Stimulated activated CD8-positive, alpha-beta memory T cell treated with anti-CD3 and anti-CD28 coated beads, Interleukin-4, amount 100 ng/mL, for 1 hour (primary cell): ENCODE measurements around the gene TBC1D23.
"Not testable (repeated sequence)": the region's sequence is repeated elsewhere in the genome, so short reads cannot be mapped to it uniquely, and the experiment has no call there.

Experiments
- DNase-seq, 2 donors: peaks; one replicate each; pipeline ENCODE4 v3.0.0-alpha.2; 2020; ENCODE audit warnings: low read depth in 2 of 2, low spot score in 1 of 2

The TBC1D23 gene

DNA sequence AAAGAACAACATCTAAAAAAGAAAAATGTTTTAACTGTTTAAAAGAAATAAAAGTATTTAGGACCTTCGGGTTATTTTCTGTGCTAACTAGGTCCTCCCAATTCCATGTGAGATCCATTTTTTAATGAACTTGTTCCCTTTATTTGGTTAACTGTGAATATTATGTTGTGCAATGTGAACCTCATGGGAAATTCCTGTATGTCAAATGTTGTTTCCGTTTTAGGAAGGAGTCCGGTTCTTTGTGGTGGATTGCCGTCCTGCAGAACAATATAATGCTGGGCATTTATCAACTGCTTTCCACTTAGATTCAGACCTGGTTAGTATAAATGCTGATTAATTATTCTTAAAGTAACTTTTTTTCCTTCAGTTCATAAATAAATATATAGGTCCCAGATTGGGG, 38.2 kb downstream of the TBC1D23 start:
- DNase-seq, result no peak

- DNase-seq, result no peak
These were observed 45.9 kb downstream of the TBC1D23 start for GRCh38 chr3:100306695-100307094.

- no peak for DNase-seq
These were observed 49.7 kb downstream of the TBC1D23 start for GRCh38 chr3:100310355-100310965.

DNA sequence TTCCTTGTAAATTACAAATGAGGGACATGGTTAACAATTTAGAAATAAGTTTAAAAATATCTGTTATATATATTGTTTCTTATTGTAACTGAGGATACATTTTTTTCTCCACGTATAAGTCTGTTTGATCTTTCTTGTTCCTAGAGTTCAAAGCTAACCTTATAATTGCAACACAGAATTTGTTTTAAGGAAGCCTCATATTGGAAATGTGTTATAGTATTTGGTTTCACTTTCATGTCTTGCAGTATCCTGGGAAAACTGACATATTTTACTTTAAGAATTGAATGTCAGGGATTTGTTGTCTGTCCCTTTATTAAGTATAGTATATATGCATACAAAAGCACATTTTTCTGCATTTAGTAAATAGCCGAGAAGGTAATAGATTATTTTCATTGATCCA, 50.2 kb downstream of the TBC1D23 start:
- no peak for DNase-seq

DNA sequence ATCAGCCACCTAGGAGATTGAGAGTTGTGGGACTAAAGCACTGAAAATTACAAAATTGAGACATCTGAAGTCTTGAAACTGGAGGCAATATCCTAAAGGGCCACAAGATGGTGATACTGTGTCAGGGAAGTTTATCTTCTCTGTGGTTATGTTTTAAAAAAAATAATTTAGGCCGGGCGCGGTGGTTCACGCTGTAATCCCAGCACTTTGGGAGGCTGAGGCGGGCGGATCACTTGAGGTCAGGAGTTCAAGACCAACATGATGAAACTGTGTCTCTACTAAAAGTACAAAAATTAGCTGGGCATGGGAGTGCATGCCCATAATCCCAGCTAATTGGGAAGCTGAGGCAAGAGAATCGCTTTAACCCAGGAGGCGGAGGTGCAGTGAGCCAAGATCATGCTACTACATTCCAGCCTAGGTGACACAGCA, 55.9 kb downstream of the TBC1D23 start:
- DNase-seq, result no peak

DNA sequence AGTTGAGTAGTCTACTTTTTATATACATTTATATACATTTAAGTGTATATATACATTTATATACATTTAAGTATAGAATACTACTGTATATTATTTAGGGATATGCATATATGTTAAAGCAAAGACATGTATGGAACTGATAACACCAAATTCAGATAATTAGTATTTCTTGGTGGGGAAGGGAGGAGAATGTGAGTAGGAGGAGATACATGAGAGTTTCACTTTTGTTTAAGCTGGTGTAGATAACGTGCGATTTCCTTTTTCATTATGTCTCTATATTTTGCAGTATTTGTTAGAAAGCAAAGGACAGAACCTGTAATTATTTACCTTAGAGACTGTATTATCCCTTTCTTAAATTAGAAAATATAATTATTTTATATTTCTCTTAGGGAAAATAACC, 57.1 kb downstream of the TBC1D23 start:
- DNase-seq, result no peak

- no peak for DNase-seq
These were observed 59.2 kb downstream of the TBC1D23 start for GRCh38 chr3:100319951-100320350.

DNA sequence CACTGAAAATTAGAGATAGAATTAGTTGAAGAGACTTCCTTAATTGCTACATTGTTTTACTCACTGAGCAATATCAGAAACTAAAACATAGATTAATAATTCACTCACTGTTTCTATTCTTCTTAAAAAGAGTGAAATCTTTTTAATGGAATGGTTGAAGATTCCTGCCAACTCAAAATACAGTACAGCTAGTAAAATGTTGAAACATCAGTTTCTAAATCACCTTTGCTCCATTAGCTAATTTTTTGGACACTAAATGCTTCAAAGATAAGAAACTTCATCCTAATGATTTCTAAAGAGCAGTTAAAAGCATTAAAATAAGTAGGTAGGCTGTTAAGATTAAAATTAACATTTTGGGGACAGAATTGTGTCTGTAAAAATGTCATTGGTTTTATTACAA, 63.3 kb downstream of the TBC1D23 start:
- DNase-seq, result no peak

- DNase-seq, result no peak
These were observed 65.0 kb downstream of the TBC1D23 start for GRCh38 chr3:100325827-100326226.

GRCh38 chr3:100327377-100327776, 66.6 kb downstream of the TBC1D23 start:
- not testable (repeated sequence) for DNase-seq

- no peak for DNase-seq
These were observed 69.2 kb downstream of the TBC1D23 start for GRCh38 chr3:100329800-100330489.

GRCh38 chr3:100330651-100331050, 69.9 kb downstream of the TBC1D23 start:
- DNase-seq, result no peak

DNA sequence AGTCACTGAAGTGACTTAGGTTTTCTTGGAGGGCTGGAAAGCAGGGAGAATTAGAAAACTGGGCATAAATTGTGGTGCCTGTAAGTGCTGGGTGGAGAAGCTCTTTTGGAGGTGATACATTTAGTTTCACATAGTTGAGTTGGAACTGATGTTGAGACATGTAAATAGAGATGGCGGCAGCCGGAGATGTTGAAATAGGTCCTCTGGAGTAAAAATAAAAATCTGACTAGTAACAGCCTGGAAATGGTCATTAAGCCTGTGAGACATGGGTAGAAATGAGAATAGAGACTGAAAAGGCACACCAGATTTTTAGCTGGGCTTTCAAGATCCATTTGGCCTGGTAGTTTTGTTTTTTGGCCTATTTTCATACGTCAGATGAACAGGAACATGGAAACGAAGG, 70.9 kb downstream of the TBC1D23 start:
- no peak for DNase-seq

DNA sequence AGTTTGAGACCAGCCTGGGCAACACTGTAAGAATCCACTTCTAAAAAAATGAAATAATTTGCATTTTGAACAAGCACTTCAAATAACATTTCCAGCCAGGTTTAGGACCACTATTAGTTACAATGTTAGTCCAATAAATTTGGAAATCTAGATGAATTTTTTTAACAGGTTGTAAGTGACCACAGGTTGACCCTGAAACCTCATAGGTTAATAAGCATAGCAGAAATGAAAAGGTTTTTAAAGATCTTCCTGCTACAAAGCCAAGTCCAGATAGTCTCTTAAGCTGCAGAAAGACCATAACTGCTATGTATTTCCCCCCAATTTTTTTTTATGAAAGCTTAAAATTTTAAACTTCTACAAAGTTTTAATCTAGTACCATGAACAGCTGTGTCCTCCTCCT, 72.3 kb downstream of the TBC1D23 start:
- DNase-seq, result no peak

DNA sequence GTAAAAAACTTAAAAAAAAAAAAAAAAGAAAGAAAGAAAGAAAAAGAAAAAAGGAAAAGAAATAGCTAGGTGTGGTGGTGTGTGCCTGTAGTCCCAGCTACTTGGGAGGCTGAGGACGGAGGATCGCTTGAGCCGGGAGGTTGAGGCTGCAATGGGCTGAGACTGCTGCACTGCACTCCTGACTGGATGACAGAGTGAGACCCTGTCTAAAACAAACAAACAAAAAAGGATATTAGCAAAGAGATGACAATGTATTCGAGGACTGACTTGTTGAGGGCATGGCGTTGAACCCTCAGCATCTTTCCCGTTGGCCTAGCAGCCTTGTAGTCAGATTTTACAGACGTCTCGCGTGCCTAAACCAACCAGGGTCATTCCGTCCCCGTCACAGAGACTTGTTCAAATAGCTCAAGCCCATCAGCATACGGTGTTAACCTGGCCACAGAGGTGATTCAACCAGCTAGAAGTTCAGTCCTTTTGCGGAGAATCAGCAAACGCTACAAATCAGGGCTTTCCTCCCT, 73.2 kb downstream of the TBC1D23 start:
- DNase-seq, result no peak

DNA sequence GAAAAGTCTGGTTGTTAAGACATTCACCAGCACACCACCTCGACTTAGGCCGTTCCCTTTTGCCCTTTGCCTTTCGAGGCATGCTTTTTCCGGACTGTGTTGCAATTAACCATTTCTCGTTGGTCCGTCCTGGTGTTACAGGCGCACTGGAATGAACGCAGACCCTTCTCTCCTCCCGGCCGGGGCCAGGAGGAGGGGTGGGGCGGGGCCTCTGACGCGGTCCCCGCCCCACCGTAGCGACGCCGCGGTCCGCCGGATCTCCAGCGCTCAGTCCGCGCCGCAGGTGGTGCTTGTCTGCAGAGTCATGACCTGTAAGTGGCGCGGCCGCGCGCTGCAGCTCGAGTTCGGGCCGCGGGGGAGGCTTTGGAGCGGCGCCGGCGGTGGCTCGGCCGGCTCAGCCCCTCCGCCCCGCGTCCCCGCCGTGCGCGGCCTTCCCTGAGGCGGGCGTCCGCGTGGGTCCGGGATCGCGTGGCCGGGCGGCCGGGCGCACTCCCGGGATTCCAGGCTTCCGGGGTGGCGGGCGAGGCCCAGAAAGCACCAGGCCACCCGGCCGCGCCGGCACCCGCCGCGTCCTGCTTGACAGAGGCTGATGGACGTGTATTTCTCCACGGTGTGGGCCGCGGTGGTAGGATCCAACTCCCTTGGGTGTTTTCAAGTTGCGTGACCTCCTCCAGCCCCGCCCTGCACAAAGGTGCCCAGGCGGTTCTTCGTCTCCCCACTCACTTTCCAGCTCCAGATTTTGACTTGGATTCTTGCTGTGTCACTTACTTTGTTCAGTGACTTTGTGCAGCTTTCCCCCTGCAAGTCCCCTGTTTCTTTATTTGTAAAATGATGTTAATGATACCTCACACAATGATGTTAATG, 73.9 kb downstream of the TBC1D23 start, which contains the start of gene NIT2:
TSS of gene NIT2 (plus strand) at position 270 of the 864 bp plus-strand sequence. CDS start at position 305, 35 bp downstream.
- DNase-seq, result peak; percentile 52 to 61

- no peak for DNase-seq
These were observed 74.6 kb downstream of the TBC1D23 start for GRCh38 chr3:100335434-100335833.

DNA sequence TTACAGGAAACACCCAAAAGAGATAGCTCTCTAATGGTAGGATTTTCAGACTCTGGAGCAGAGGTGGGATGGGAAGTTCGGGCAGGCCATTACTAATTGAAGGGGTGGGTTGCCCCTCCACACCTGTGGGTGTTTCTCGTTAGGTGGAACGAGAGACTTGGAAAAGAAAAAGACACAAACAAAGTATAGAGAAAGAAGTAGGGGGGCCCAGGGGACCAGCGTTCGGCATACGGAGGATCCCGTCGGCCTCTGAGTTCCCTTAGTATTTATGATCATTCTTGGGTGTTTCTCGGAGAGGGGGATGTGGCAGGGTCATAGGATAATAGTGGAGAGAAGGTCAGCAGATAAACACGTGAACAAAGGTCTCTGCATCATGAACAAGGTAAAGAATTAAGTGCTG, 75.4 kb downstream of the TBC1D23 start:
- DNase-seq, result not testable (repeated sequence)

DNA sequence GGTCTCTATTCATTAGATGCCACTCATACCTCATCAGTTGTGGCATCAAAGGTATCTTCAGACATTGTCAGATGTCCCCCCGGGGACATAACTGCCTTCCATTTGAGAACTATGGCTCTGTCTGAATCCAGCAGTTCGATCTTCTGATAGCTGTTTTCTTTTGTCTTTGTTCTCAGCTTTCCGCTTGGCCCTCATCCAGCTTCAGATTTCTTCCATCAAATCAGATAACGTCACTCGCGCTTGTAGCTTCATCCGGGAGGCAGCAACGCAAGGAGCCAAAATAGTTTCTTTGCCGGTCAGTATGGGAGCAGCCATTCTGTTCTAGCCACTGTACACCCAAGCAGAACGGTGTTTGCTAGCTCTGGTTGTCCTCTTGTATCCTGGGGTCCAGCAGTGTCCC, 78.1 kb downstream of the TBC1D23 start:
- DNase-seq, result no peak

GRCh38 chr3:100339786-100340185, 79.0 kb downstream of the TBC1D23 start:
- no peak for DNase-seq

GRCh38 chr3:100340527-100340926, 79.7 kb downstream of the TBC1D23 start:
- DNase-seq, result no peak

- DNase-seq, result no peak
These were observed 87.9 kb downstream of the TBC1D23 start for GRCh38 chr3:100348727-100349126.
